ENCODE data around the gene MS4A2. TPM values are rescaled to one million over a fixed set of nuclear protein-coding genes. Genes with fewer than 3 reads are reported as not detected.

The MS4A2 gene
- total and polyA plus RNA-seq, 2 of the 8 experiments (the other 6 are each of a cell fraction or from before 2014, with no cell fraction given), result not detected

GRCh38 chr11:60131912-60132311, 43.4 kb downstream of the MS4A2 start:
- WGBS, 2 experiments (ENCODE audit: extremely low coverage in 1 of 2, insufficient coverage in 1 of 2, insufficient read length in 1 of 2, insufficient replicate concordance in 2 of 2, low coverage in 1 of 2, low lambda C conversion rate in 2 of 2, missing lambda C conversion rate in 1 of 2), result 92% methylated on average over 3 of the region's 3 CpGs; no CpG with 5 or more reads in 1 of the 2 experiments

More at GRCh38 chr11:60131912-60132311, 43.4 kb downstream of the MS4A2 start:
- no peak overlapping the region for H3K56ac ChIP-seq (replicated peaks; ENCODE audit: insufficient read length, low read depth, low read length)
- no peak overlapping the region for H3K4me2 ChIP-seq (ENCODE audit: insufficient read depth in 1 of 2, low read depth in 2 of 2, low read length in 2 of 2)
- no peak overlapping the region for H3K4me3 ChIP-seq (ENCODE audit: extremely low read depth in 1 of 4, insufficient read depth in 2 of 4, low read depth in 3 of 4, low read length in 4 of 4)
- no peak overlapping the region for H4K5ac ChIP-seq (ENCODE audit: insufficient read length, low read depth, low read length)
- peaks cover 9 to 13% of the 10 kb centered on the region in 2 experiments for H3K9me3 ChIP-seq (ENCODE audit: insufficient read depth in 2 of 2, low read depth in 1 of 2, low read length in 1 of 2)
- H2BK12ac ChIP-seq (ENCODE audit: low read depth, low read length), result no peak overlapping the region
- ChIA-PET CTCF (ENCODE audit: partially characterized antibody) (interaction anchor here (0.8 to 1.5 kb wide), 3 partner anchors 13 to 309 kb away, joined by 3 read pairs; no protein-coding TSS in a partner anchor), POLR2A (ENCODE audit: partially characterized antibody) (no interaction called here)
- no peak overlapping the region for H2AFZ ChIP-seq (ENCODE audit: low read length)
- no peak for TF ChIP-seq KDM1A (IDR thresholded peaks at IDR 0.05; ENCODE audit: borderline replicate concordance, low read length)
- no peaks in the 10 kb centered on the region for H3K79me1 ChIP-seq (ENCODE audit: low read depth, low read length)
- no peak overlapping the region for H3K23ac ChIP-seq (ENCODE audit: insufficient read length)
- no peak overlapping the region for H4K91ac ChIP-seq (replicated peaks; ENCODE audit: insufficient read length, low read length)
- no peak overlapping the region for H3K9ac ChIP-seq (replicated peaks in 1 of 4; ENCODE audit: extremely low read depth in 1 of 4, low read depth in 3 of 4, low read length in 3 of 4)
- H3K4ac ChIP-seq (replicated peaks; ENCODE audit: insufficient read length, low read depth, low read length), result no peak overlapping the region
- no peak overlapping the region for H2BK20ac ChIP-seq (ENCODE audit: low read length)
- H3K27me3 ChIP-seq (replicated peaks in 1 of 4; ENCODE audit: control insufficient read depth in 3 of 4, extremely low read depth in 1 of 4, insufficient read depth in 3 of 4, low read length in 3 of 4), result no peaks in the 10 kb centered on the region
- no peak overlapping the region for H3K27ac ChIP-seq (ENCODE audit: low read depth, low read length)
- no peaks in the 10 kb centered on the region for H3K4me1 ChIP-seq (replicated peaks in 1 of 4; ENCODE audit: control insufficient read depth in 3 of 4, insufficient read depth in 4 of 4, low read length in 3 of 4)
- H2BK15ac ChIP-seq (ENCODE audit: low read length), result no peak overlapping the region
- no peak overlapping the region for H4K8ac ChIP-seq (ENCODE audit: extremely low read depth, insufficient read depth, low read length)
- H4K20me1 ChIP-seq (replicated peaks in 1 of 2; ENCODE audit: control insufficient read depth in 1 of 2, insufficient read depth in 2 of 2, low read length in 2 of 2), result no peaks in the 10 kb centered on the region
- H3K36me3 ChIP-seq (ENCODE audit: control insufficient read depth in 2 of 4, insufficient read depth in 4 of 4, low read length in 3 of 4), result no peaks in the 10 kb centered on the region
- DNase-seq (ENCODE audit: low read depth in 1 of 2, low spot score in 2 of 2) (no peak), FAIRE-seq (no peak)
- no peak overlapping the region for H2BK120ac ChIP-seq (replicated peaks; ENCODE audit: low read depth, low read length)
- no peaks in the 10 kb centered on the region for H3K23me2 ChIP-seq (ENCODE audit: low read depth, low read length)
- H2BK5ac ChIP-seq (ENCODE audit: low read depth, low read length), result no peak overlapping the region
- no peaks in the 10 kb centered on the region for H3K79me2 ChIP-seq (ENCODE audit: control insufficient read depth in 1 of 2, insufficient read depth in 2 of 2, low read length in 2 of 2)
- no peak overlapping the region for H3K18ac ChIP-seq (ENCODE audit: extremely low read depth, low read length)
- no peak overlapping the region for H3K14ac ChIP-seq (ENCODE audit: insufficient read length)
- H2AK5ac ChIP-seq (ENCODE audit: low read depth, low read length), result no peak overlapping the region

All from H1 (cell line).